Stimulated activated naive CD8-positive, alpha-beta T cell treated with anti-CD3 and anti-CD28 coated beads, Interleukin-15, Interleukin-2, amounts not matched to agents 100 ng/mL and 50 ng/mL, for 24 hours (primary cell): ENCODE results near the gene GNB1L.
"Not testable (repeated sequence)": the region's sequence is repeated elsewhere in the genome, so short reads cannot be mapped to it uniquely, and the experiment has no call there.

ENCODE experiments used
- H3K27ac Mint-ChIP-seq: one replicate; pipeline ENCODE4 v1.8.0; 2021; ENCODE audit warnings: mild to moderate bottlenecking, mixed read lengths
- H3K27me3 Mint-ChIP-seq: one replicate; pipeline ENCODE4 v1.8.0; 2021; ENCODE audit warnings: mixed read lengths
- H3K36me3 Mint-ChIP-seq: one replicate; pipeline ENCODE4 v1.8.0; 2021; ENCODE audit warnings: low read depth, mixed read lengths
- H3K4me1 Mint-ChIP-seq: one replicate; pipeline ENCODE4 v1.8.0; 2021; ENCODE audit warnings: low read depth, mixed read lengths
- H3K4me3 Mint-ChIP-seq: one replicate; pipeline ENCODE4 v1.8.0; 2021; ENCODE audit warnings: mild to moderate bottlenecking, mixed read lengths
- H3K9me3 Mint-ChIP-seq: one replicate; pipeline ENCODE4 v1.8.0; 2021; ENCODE audit warnings: mixed read lengths

GNB1L gene

GRCh38 chr22:19777192-19777591, 77.5 kb downstream of the GNB1L start:
- not testable (repeated sequence) for H3K4me3 Mint-ChIP-seq, H3K9me3 Mint-ChIP-seq, H3K36me3 Mint-ChIP-seq, H3K27ac Mint-ChIP-seq
- Mint-ChIP-seq H3K27me3 (peaks cover 45% of the 10 kb centered on the region), H3K4me1 (peaks cover 13% of the 10 kb centered on the region)

GRCh38 chr22:19776433-19777031, 78.1 kb downstream of the GNB1L start:
- no peaks in the 10 kb centered on the region for H3K36me3 Mint-ChIP-seq
- peaks cover 13% of the 10 kb centered on the region for H3K4me1 Mint-ChIP-seq
- peaks cover 51% of the 10 kb centered on the region for H3K27me3 Mint-ChIP-seq

GRCh38 chr22:19775496-19776325, 79.0 kb downstream of the GNB1L start:
- Mint-ChIP-seq H3K27me3 (peaks cover 55% of the 10 kb centered on the region), H3K27ac (no peak overlapping the region), H3K4me1 (peaks cover 13% of the 10 kb centered on the region), H3K9me3 (no peaks in the 10 kb centered on the region), H3K36me3 (no peaks in the 10 kb centered on the region), H3K4me3 (no peak overlapping the region)

More at GRCh38 chr22:19776433-19777031, 78.1 kb downstream of the GNB1L start:
- H3K9me3 Mint-ChIP-seq, result no peaks in the 10 kb centered on the region
- H3K4me3 Mint-ChIP-seq, result no peak overlapping the region
- H3K27ac Mint-ChIP-seq, result no peak overlapping the region

- Mint-ChIP-seq H3K27me3 (peaks cover 51% of the 10 kb centered on the region), H3K36me3 (no peaks in the 10 kb centered on the region), H3K9me3 (no peaks in the 10 kb centered on the region)
Observed at GRCh38 chr22:19774628-19775027, 80.0 kb downstream of the GNB1L start.

GRCh38 chr22:19773470-19774040, 81.1 kb downstream of the GNB1L start:
- Mint-ChIP-seq H3K9me3 (no peaks in the 10 kb centered on the region), H3K36me3 (no peaks in the 10 kb centered on the region), H3K27ac (no peak overlapping the region), H3K4me3 (no peak overlapping the region), H3K4me1 (peaks cover 5% of the 10 kb centered on the region), H3K27me3 (peaks cover 50% of the 10 kb centered on the region)

More at GRCh38 chr22:19774628-19775027, 80.0 kb downstream of the GNB1L start:
- Mint-ChIP-seq H3K4me1 (peaks cover 5% of the 10 kb centered on the region), H3K27ac (no peak overlapping the region), H3K4me3 (no peak overlapping the region)

GRCh38 chr22:19772673-19773469, 81.8 kb downstream of the GNB1L start:
- no peak overlapping the region for H3K27ac Mint-ChIP-seq
- no peaks in the 10 kb centered on the region for H3K36me3 Mint-ChIP-seq
- H3K4me1 Mint-ChIP-seq, result peaks cover 5% of the 10 kb centered on the region
- no peak overlapping the region for H3K4me3 Mint-ChIP-seq
- H3K27me3 Mint-ChIP-seq, result peaks cover 53% of the 10 kb centered on the region
- H3K9me3 Mint-ChIP-seq, result no peaks in the 10 kb centered on the region

GRCh38 chr22:19772422-19772672, 82.3 kb downstream of the GNB1L start:
- no peaks in the 10 kb centered on the region for H3K36me3 Mint-ChIP-seq
- peaks cover 58% of the 10 kb centered on the region for H3K27me3 Mint-ChIP-seq
- H3K4me1 Mint-ChIP-seq, result peaks cover 5% of the 10 kb centered on the region
- no peak overlapping the region for H3K4me3 Mint-ChIP-seq
- no peak overlapping the region for H3K27ac Mint-ChIP-seq
- H3K9me3 Mint-ChIP-seq, result no peaks in the 10 kb centered on the region

- H3K27me3 Mint-ChIP-seq, result peaks cover 59% of the 10 kb centered on the region
- no peak overlapping the region for H3K4me3 Mint-ChIP-seq
- peaks cover 3% of the 10 kb centered on the region for H3K4me1 Mint-ChIP-seq
- H3K27ac Mint-ChIP-seq, result no peak overlapping the region
- H3K36me3 Mint-ChIP-seq, result no peaks in the 10 kb centered on the region
- H3K9me3 Mint-ChIP-seq, result no peaks in the 10 kb centered on the region
Observed at GRCh38 chr22:19770349-19771220, 84.1 kb downstream of the GNB1L start.

GRCh38 chr22:19769393-19769715, 85.3 kb downstream of the GNB1L start:
- Mint-ChIP-seq H3K4me1 (peaks cover 3% of the 10 kb centered on the region), H3K4me3 (no peak overlapping the region), H3K27me3 (peaks cover 67% of the 10 kb centered on the region), H3K27ac (no peak overlapping the region), H3K9me3 (no peaks in the 10 kb centered on the region), H3K36me3 (no peaks in the 10 kb centered on the region)

GRCh38 chr22:19767427-19768341, 87.0 kb downstream of the GNB1L start:
- no peak overlapping the region for H3K27ac Mint-ChIP-seq
- H3K36me3 Mint-ChIP-seq, result no peaks in the 10 kb centered on the region
- H3K9me3 Mint-ChIP-seq, result no peaks in the 10 kb centered on the region
- H3K27me3 Mint-ChIP-seq, result peaks cover 67% of the 10 kb centered on the region
- H3K4me3 Mint-ChIP-seq, result peak overlapping the region; percentile 13
- peaks cover 3% of the 10 kb centered on the region for H3K4me1 Mint-ChIP-seq

- no peak overlapping the region for H3K27ac Mint-ChIP-seq
- peaks cover 66% of the 10 kb centered on the region for H3K27me3 Mint-ChIP-seq
- H3K4me3 Mint-ChIP-seq, result peak overlapping the region; percentile 13
- peaks cover 3% of the 10 kb centered on the region for H3K4me1 Mint-ChIP-seq
- no peaks in the 10 kb centered on the region for H3K36me3 Mint-ChIP-seq
- H3K9me3 Mint-ChIP-seq, result no peaks in the 10 kb centered on the region
Observed at GRCh38 chr22:19766511-19767426, 87.9 kb downstream of the GNB1L start.

GRCh38 chr22:19766240-19766510, 88.5 kb downstream of the GNB1L start:
- Mint-ChIP-seq H3K4me1 (peaks cover 6% of the 10 kb centered on the region), H3K9me3 (no peaks in the 10 kb centered on the region), H3K27ac (no peak overlapping the region), H3K36me3 (no peaks in the 10 kb centered on the region), H3K27me3 (peaks cover 64% of the 10 kb centered on the region), H3K4me3 (no peak overlapping the region)
